ENCODE results near the gene TMEM74B.

GRCh38 chr20:1134836-1135235 lies 49.9 kb downstream of the TMEM74B start:
- TF ChIP-seq CTCF (conservative IDR thresholded peaks at IDR 0.05; ENCODE audit: low read length) (no peak), EZH2phosphoT487 (IDR thresholded peaks at IDR 0.05; ENCODE audit: borderline replicate concordance, low read depth, low read length) (no peak)

Measured in OCI-LY7 (cell line).